ENCODE data around the gene ADGRE2. TPM values are rescaled to one million over a fixed set of nuclear protein-coding genes. Genes with fewer than 3 reads are reported as not detected.
"Not testable (repeated sequence)": the region's sequence is repeated elsewhere in the genome, so short reads cannot be mapped to it uniquely, and the experiment has no call there.

Gene ADGRE2
- not detected in 2 replicates for total RNA-seq

DNA sequence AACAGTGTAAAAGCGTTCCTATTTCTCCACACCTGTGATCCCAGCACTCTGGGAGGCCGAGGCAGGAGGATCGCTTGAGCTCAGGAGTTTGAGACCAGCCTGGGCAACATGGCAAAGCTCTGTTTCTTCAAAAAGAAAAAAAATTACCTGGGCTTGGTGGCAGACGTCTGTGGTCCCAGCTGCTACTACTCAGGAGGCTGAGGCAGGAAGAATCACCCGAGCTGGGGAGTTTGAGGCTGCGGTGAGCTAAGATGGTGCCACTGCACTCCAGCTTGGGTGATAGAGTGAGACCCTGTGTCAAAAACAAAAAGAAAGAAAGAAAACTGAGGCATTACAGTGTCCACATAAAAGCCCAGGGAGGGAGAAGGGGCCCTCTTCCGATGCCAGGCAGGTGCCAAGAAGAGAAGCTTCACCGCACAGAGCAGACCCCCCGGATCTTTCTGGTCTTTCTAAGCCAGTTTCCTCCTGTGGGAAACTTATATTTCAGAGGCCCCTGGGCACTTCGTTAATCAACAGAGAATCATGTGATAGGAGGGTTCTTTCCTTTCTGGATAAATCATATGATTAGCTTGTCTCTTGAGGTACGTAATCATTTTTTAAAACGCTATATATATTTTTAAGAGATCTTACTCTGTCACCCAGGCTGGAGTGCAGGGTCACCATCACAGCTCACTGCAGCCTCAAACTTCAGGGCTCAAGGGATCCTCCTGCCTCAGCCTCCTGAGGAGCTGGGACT, at the start of gene ADGRE2:
Gene ADGRE2 (minus strand): TSS at position 451 of the 736 bp plus-strand sequence. CDS start 1,804 bp downstream, outside the sequence.
- DNase-seq (ENCODE audit: low read depth, low spot score): not testable (repeated sequence)

DNA sequence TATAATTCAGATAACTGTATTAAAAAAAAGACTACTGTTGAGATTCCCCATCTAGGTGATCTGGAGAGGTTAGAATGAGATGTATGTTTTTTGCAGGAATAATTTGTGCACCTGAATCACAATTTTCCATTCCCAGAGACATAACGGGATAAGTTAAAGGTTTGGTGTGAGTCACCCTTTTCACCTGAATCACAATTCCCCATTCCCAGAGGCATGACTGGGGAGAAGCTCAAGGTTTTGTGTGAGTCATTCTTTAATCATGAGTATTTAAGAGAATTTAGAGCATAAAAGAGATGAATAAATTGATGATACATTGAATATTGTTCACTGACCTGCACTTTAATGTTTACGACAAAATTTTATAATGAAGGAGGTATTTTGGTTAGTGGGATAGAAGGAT, 47.6 kb upstream of the ADGRE2 start:
- DNase-seq (ENCODE audit: low read depth, low spot score): no peak

- DNase-seq (ENCODE audit: low read depth, low spot score): no peak
These were observed 43.6 kb upstream of the ADGRE2 start for GRCh38 chr19:14821937-14822336.

DNA sequence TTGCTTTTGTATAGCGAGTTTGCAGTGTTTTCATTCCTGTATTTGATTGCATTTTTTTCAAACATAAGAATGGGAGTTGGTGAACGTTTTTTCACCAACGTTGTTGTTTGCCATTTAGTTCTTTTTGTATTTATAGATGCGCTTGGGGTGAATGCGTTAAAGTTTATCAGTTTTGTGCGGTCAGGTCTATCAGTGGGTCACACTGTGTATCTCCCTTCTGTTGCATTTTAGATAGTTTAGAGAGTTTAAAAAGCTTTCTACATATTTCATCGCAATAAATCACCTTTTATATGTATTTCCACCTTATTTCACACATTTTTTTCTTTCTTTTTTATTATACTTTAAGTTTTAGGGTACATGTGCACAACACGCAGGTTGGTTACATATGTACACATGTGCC, 40.2 kb upstream of the ADGRE2 start:
- no peak for DNase-seq (ENCODE audit: low read depth, low spot score)

GRCh38 chr19:14817052-14817451, 38.7 kb upstream of the ADGRE2 start:
- no peak for DNase-seq (ENCODE audit: low read depth, low spot score)

GRCh38 chr19:14814982-14815652, 36.8 kb upstream of the ADGRE2 start:
- DNase-seq (ENCODE audit: low read depth, low spot score): no peak

GRCh38 chr19:14809272-14810057, 31.1 kb upstream of the ADGRE2 start:
- DNase-seq (ENCODE audit: low read depth, low spot score): no peak

DNA sequence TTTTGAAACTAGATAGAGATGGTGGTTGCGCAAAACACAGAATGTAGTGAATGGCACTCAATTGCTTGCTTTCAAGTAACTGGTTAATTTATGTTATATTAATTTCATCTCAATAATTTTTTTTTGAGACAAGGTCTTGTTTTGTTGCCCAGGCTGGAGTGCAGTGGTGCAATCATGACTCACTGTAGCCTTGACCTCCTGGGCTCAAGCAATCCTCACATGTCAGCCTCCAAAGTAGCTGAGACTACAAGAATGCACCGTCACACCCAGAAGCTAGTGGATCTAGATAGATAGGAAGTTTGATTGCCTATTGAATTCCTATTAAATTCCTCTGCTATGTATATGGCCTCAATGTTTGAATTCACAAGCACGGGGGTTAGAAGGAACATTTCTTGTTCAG, 26.4 kb upstream of the ADGRE2 start:
- DNase-seq (ENCODE audit: low read depth, low spot score): no peak

DNA sequence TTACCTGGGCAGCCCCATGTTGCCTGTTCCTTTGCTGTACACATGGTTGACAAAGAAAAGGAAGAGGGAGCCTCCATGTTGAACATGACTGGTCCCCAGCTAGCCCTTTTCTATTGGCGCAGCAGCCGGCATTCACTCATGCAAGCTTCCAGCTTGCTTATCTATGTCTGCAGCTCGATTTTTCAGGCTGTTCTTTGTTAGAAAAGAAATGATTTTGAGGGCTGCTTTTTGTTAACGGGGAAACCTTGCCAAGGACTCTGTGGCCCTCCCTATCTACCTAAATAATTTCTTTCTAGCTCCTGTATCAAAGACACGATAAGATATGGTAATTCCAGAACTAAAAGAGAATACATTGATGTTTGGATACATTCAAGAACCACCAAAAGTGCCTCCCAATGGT, 20.4 kb upstream of the ADGRE2 start:
- DNase-seq (ENCODE audit: low read depth, low spot score): no peak

DNA sequence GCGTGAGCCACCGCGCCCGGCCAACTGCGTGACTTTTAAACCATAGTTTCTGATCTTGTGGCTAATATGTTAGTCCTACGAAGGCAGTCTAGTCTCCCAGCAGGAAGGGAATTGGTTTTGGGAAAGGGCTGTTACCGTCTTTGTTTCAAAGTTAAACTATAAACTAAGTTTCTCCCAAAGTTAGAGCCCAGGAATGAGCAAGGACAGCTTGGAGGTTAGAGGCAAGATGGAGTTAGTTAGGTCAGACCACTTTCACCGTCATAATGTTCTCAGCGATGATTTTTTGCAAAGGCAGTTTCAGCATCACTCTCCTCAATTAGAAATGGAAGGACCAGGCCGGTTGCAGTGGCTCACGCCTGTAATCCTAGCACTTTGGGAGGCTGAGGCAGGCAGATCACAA, 17.7 kb upstream of the ADGRE2 start:
- DNase-seq (ENCODE audit: low read depth, low spot score): no peak

DNA sequence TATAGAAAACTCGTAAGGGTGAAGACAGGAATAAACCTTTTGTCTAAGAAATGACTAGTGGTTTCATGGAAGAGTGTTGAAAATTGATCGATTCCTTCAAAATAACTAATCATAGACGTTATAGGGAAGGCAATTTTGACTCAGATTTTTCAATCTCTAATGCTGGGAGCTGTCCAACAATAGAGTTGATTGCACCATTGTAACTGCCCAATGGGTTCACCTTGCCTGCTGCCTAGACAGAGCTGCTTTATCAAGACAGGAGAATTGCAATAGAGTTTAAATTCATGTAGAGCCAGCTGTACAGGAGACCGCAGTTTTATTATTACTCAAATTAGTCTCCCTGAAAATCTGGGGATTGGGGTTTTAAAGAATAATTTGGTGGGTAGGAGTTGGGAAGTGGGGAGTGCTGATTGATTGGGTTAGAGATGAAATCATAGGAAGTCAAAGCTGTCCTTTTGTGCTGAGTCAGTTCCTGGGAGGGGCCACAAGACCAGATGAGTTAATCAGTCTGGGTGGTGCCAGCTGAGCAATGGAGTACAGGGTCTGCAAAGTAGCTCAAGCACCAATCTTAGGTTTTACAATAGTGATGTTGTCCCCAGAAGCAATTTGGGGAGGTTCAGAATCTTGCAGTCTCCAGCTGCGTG, 16.8 kb upstream of the ADGRE2 start:
- DNase-seq (ENCODE audit: low read depth, low spot score): no peak

- not testable (repeated sequence) for DNase-seq (ENCODE audit: low read depth, low spot score)
These were observed 13.9 kb upstream of the ADGRE2 start for GRCh38 chr19:14792250-14792649.

DNA sequence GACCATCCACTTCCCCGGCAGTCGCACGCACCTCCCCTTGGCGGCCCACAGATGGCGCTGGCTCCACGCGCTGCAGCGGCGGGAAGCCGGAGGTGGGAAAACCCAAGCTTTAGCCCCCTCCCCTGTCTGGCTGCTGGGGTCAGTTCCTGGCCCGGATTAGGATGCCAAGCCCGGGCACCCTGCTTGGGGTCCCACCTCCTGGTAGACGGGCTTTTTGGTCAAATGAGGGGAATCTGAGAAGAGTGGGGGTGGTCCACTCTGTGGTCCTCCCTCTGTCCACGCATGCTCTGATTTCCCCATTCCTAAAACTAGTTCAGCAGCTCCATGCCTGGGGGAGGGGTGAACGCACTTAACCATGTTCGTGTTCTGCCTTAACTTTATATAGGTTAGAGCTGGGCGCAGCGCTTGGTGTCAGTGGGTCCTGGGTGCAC, 8.1 kb upstream of the ADGRE2 start:
- no peak for DNase-seq (ENCODE audit: low read depth, low spot score)

- not testable (repeated sequence) for DNase-seq (ENCODE audit: low read depth, low spot score)
These were observed 6.9 kb upstream of the ADGRE2 start for GRCh38 chr19:14785102-14785793.

- DNase-seq (ENCODE audit: low read depth, low spot score): not testable (repeated sequence)
These were observed 6.4 kb upstream of the ADGRE2 start for GRCh38 chr19:14784730-14785101.

DNA sequence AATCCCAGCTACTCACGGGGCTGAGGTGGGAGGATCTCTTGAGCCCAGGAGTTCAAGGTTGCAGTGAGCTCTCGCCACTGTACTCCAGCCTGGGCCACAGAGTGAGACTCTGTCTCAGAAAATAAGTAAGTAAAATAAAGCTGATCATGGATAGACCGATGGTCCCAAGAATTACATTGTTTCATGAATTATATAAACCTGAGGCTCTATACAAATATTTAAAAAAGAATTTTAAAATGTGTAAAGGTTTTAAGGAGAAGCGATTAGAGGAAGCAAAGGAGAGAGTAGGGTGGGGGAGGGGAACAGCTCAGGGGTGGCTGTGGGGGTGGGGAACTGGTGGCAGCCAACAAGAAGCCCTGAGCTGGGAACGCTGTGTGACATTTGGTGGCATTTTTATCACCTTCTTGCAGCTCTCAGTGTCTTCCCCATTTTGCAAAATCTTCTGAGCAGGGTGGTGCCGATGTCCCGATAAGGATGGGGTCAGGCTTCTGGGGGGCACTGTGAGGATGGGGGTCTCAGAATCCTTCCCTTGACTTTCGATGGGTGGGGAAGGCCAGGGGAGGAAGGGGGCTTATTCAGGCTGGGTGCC, 5.1 kb upstream of the ADGRE2 start:
- DNase-seq (ENCODE audit: low read depth, low spot score): not testable (repeated sequence)

GRCh38 chr19:14782626-14783409, 4.5 kb upstream of the ADGRE2 start:
- DNase-seq (ENCODE audit: low read depth, low spot score): no peak

DNA sequence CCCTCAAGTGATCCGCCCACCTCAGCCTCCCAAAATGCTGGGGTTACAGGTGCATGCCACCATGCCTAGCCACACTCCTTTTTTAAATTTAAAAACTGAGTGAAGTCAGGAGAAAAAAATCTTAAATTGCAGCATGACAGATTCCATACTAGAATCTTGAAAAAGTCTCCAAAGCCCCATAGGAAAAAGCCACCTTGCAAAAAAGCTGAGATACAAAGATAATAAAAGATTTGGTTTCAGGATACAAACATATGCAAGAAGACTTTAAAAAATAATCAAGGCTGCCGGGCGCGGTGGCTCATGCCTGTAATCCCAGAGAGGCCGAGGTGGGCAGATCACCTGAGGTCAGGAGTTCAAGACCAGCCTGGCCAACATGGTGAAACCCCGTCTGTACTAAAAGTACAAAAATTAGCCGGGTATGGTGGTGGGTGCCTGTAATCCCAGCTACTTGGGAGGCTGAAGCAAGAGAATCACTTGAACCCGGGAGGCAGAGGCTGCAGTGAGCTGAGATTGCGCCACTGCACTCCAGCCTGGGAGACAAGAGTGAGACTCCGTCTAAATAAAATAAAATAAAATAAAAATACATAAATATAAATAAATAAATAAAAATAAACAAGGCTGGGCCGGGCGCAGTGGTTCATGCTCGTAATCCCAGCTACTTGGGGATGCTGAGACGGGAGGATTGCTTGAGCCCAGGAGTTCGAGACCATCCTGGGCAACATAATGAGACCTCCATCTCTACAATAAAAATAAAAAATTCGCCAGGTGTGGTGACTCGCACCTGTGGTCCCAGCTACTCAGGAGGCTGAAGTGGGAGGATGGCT, 3.6 kb upstream of the ADGRE2 start:
- DNase-seq (ENCODE audit: low read depth, low spot score): not testable (repeated sequence)

Measured in pulmonary artery endothelial cell (primary cell).